ENCODE results near the gene MYOT.
"Not testable (repeated sequence)": the region's sequence is repeated elsewhere in the genome, so short reads cannot be mapped to it uniquely, and the experiment has no call there.

The MYOT gene

DNA sequence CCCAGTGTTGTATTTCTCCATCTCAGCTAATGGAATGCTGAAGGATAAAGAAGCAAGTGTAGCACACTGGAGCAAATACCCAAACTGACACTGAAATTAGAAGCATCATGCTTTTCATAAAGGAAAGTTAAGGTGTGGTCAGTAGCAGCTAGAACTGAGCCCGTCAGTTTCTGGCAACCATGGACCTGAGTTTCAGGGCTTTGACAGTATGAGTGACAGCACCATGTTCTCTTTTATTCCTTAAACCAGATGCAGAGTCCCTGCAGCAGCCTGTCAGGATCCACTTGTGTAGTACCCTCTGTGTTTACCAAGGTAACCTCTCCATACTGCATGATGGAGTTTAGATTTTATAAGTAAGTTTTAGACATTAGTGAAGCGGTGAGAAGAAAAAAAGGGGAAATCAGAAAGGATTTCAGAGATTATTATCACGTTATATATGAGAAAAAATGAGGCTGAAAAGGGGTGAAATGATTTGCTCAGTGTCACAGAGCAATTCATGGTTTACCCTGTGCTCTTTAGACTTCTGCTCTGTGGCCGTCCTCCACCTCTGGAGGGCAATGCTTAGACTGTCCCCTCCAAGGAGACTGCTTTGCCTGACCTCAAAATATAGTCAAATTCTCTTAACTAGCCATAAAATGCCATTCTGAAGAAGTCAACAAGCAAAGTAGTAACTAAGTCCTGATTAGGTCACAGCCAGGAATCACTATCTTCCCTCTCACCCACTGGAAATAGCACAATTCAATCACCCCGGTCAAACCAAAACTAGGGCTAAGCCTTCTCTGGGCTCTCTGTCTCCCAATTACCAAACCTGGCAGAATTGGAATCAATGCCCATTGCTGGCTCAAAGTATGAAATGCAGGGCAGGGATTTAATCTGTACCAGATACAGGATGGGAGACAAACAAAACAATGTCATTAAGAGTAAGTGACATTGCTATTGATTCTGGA is 10.5 kb upstream of the MYOT start:
- no peak for DNase-seq

DNA sequence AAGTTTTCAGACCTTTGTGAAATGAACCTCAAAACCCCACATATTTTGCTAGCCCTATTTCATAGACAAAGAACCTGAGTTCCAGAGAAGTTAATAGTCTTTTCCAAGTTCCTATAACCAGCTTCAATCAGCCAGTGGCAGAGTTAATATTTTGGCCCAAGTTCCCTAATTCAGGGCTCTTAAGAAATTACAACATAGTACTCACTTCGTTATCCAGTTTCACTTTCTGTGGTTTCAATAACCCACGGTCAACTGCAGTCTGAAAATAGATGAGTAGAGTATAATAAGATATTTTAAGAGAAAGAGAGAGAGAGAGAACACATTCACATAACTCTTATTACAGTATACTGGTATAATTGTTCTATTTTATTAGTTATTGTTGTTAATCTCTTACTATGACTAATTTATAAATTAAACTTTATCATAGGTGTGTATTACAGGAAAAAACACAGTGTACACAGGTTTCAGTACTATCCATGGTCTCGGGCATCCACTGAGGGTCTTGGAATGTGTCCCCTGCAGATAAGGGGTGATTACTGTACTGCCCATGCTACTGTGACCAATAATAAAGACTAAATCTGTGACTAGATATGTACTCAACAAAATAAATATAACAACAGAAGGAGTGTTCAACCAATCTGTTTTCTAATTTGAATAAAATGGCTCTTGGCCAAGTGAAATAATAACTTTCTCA is 9.3 kb upstream of the MYOT start:
- no peak for DNase-seq

DNA sequence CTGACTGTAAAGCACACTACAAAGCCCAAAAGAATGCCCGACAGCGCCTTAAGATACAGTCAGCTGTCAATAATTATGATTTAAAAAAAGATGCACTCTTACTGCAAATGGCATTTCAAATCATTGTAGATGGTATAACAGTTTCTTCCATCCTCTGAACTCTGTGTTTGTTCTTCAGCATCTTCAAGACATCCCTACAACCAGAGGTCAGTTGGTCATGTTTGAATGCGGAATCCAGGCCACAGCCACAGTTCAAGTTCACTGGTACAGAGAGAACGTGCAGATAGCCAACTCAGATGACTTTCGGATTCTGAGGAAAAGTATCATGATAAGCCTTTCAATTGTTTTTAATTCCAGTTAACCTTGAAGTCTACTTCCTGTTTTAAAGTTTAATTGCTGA is 8.7 kb upstream of the MYOT start:
- no peak for DNase-seq

DNA sequence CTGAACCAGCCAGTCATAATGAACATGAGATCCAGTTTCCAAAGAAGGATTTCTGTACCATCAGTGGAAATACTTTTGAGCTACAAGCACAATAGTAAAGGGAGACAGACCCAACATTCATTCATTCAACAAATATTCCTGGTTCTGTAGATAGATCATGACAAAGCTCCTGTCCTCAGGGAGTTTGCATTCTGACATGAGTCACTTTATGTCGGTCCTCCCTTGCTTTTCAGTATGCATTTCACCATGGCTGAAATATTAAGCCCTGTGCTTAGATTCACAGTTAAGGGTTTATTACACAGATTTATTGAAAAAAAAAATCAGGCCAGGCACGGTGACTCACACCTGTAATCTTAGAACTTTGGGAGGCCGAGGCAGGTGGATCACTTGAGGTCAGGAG is 5.4 kb upstream of the MYOT start:
- DNase-seq: no peak

GRCh38 chr5:137863653-137864052 is 4.0 kb upstream of the MYOT start:
- not testable (repeated sequence) for DNase-seq

DNA sequence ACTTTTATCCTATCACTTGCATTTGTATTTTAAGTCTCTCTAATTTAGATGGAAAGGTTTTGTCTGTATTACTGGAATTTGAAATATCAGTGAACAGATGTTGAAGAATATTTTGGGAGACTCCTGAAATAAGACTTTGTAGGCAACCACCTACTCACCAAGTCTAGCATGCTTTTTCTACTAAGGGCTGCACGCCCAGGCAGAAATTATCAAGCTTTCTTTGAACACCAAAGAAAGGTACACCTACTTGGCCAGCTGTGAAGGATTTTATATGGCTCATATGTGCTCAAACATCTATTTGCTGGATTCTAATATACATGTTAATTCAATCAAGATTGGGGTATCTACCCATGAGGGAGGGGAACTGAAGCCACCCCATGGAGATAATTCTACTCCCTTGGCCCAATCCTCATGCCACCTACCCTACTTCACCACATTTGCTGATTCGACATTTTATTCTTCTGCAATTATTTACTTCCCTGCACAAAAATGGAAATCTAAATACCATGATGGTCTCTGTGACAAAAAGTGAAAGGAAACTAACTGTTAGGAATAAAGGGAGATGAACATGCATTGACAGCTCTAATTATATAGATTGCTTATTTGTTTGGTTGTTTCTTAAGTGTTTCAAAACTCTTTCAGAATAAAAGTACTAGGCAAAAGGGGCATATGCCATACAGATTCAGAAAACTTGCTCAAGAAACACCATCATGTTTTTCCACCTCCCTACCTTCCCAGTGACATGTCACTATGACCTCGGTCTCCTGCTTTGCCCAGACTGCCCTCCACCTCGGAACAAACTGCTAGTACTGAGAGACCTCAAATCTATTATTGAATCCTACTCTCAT is 895 bp upstream of the MYOT start:
- no peak for DNase-seq

DNA sequence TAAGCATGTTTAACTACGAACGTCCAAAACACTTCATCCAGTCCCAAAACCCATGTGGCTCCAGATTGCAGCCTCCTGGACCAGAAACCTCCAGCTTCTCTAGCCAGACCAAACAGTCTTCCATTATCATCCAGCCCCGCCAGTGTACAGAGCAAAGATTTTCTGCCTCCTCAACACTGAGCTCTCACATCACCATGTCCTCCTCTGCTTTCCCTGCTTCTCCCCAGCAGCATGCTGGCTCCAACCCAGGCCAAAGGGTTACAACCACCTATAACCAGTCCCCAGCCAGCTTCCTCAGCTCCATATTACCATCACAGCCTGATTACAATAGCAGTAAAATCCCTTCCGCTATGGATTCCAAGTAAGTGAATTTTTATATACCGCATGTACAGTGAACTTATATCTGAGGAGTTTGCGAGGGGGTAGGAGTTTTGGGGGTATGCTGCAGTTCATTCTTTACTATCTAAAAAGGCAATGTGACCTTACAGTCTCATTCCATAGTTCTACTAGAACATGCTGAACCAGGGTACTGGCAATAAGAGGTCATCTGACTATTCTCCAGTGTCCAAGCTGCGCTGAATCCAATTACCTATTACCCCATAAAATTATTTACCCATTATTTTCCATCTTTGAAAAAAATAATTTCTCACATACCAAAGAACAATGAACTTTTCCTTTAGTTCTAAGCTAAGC is 3.1 kb downstream of the MYOT start:
- DNase-seq: no peak

- no peak for DNase-seq
Observed at GRCh38 chr5:137871571-137871970, 3.9 kb downstream of the MYOT start.

- DNase-seq: no peak
Observed at GRCh38 chr5:137872466-137872865, 4.8 kb downstream of the MYOT start.

DNA sequence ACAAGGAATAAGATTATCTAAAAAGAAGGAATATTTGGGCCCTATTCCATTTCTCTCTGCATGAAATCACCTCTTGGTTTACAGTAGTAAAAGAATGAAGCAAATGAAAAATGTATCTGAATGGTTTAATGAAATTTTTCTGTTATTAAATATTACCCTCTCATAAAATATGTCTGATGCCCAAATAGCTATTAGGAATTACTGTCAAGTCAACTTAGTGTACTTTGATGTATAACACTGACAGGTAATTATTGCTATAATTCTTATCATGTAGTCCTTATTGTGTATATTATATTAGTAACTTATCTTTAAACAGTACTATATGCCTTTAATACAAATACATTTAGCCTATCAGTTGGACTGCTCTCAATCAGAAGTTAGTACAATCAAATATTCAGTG is 8.4 kb downstream of the MYOT start:
- DNase-seq: no peak

DNA sequence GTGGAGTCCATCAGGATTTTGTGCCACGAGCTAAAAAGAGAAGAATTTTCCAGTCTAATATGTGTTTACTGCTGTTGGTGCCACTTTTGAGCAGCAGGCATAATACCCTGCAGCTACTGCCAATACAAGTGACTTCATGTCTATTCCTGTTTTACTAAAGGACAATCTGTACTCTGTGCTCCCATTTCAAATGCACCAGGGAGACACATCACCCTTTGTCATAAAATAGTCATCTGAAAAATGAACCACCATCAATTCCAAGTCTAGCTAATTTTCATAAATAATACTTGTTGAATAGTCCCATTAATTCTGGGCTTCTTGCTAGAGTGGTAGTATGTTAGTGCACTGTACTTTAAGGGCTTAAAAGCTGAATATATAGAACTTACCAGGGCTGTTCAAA is 12.7 kb downstream of the MYOT start:
- no peak for DNase-seq

DNA sequence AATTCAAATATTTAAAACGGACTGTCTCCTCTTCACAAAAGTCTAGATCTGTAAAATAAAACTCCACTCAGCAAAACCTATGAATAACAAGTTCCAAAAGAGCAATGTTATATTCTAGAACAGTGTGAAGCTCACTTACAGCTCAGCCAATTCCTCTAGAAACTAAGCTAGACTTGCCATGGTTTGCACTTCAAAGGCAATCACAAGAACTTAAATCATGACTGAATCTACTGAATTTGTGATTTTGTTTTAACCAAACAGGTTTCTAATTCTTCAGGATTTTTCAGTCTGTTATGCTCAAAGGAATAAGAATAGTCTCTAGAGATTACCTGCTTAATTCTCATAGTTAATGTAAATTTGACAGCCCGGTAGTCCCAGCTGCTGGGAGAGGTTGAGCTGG is 20.2 kb downstream of the MYOT start:
- DNase-seq: no peak

DNA sequence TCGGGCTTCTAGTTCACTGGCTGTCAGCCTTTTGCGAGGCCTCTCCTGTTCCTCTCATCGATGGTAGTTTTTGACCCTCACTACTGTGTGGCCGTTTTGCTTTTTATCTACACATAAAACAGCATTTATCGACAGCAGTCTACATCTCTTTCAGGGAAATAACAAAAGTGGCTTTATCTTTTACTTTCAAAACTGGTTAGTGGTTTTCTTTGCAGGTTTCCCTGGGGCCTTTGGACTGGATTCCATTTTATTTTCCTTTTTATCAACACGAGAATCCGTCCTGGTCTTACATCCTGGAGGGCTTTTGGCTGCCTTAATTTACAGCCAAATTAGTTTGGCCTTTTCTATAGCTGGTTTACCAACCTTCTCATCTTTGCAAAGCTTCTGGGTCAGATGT is 20.8 kb downstream of the MYOT start:
- DNase-seq: no peak

- no peak for DNase-seq
Observed at GRCh38 chr5:137888863-137889759, 21.5 kb downstream of the MYOT start, which contains the start of gene PKD2L2. TSS of gene PKD2L2 (plus strand) at chr5:137889457. CDS start at chr5:137889492, 35 bp downstream.

GRCh38 chr5:137890845-137891244 is 23.2 kb downstream of the MYOT start:
- no peak for DNase-seq

DNA sequence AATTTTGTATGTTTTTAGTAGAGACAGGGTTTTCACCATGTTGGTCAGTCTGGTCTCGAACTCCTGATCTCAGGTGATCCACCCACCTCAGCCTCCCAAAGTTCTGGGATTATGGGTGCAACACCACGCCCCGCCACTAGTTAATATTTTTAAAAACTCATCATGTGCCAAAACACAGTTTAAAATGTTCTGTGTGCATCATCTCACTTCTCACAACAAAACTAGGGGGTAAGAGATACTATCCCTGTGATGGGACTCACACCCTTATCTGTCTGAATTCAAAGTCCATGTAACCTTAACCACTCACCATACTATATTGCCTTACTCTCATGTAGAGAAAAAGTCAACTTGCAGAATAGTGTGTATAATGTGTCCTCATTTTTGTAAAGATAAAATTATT is 24.2 kb downstream of the MYOT start:
- DNase-seq: no peak

DNA sequence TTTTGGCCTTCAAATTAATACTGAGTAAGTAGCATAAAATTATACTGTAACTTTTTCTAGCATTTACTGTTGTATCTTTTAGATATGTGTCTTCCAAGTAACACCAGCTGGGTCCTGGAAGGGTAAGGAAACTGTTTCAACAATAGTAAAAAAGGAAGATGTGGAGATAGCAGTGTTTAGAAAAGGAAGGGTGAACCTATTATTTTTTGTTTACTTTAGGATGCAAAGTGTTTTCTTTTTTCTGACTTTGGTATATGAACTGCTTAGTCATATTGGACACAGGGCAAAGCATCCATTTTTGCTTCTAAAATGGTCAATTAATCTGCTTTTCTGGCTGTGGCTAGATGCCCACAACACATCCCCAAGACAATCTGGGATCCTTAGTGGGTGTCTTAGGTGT is 26.9 kb downstream of the MYOT start:
- DNase-seq: no peak

GRCh38 chr5:137896560-137896959 is 28.9 kb downstream of the MYOT start:
- no peak for DNase-seq

- DNase-seq: no peak
Observed at GRCh38 chr5:137899493-137899892, 31.8 kb downstream of the MYOT start.

- DNase-seq: no peak
Observed at GRCh38 chr5:137901011-137901817, 33.6 kb downstream of the MYOT start.

All from NCI-H748 treated with DMSO at 0.1 percent for 48 hours (cell line).